Measurements from ENCODE around the gene SLC22A14.
"Not testable (repeated sequence)": the region's sequence is repeated elsewhere in the genome, so short reads cannot be mapped to it uniquely, and the experiment has no call there.

SLC22A14 gene

DNA sequence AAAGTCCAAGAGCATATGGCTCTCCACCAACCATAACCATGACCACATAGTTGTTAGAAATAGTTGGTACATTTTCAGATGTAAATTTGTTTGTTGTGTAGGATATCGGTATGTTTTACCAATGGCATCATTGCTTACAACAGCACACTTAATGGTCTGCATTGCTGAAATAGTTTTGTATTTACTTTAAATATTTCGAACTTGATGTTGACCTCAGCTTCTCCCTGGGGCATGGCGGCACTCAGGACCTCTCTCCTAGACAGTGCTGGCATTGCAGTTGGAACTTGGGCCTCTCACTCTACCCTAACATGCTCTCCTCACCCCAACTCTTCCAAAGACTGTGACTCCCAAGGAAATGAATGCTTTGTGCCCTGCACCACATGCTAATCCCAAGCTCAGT lies 11.5 kb upstream of the SLC22A14 start:
- no peak for DNase-seq (ENCODE audit: low spot score)

DNA sequence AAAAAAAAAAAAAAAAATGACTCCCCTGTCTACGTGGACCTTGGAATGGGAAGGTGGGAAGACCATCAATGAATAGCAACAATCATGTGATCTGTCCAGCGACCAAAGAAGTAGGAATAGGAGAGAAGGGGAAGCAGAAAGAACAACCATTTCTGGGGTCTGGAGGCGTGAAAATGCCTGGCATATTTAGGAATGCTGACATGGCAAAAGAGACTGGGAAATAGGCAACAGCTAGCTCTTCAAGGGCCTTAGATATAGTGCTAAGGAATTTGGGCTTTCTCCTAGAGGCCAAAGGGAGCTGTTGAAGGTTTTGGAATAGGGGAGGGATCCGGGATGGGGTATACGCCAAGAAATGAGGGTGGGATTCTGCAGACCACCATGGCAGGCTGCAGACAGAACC lies 10.5 kb upstream of the SLC22A14 start:
- DNase-seq (ENCODE audit: low spot score), result no peak

DNA sequence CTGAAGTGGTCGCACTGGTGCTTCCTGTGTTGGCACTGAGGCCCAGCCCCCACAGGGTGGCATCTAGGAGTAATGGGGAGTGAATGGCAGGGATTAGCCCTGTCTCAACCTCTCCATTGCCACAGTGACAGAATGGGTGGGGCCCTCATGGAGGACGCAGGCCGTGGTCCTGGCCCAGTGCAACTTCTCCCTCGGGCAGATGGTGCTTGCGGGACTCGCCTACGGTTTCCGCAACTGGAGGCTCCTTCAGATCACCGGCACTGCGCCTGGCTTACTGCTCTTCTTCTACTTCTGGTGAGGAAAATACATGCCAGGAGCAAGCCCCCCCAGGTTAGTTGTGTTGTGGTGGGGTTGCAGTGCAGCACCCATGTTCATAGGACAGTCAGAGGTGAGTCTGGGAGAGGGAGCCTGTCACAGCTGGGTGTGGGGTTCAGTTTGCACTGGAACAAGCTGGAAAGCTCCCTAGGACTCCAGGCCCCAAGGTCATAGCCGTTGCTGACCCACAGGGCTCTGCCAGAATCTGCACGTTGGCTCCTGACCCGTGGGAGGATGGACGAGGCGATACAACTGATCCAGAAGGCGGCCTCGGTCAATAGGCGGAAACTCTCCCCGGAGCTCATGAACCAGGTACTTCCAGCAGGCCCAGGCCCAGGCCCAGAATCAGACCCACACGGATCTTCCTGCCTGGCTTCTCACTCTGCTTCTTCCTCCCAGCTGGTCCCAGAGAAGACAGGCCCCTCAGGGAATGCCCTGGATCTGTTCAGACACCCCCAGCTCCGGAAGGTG lies 7.0 kb upstream of the SLC22A14 start:
- no peak for DNase-seq (ENCODE audit: low spot score)

DNA sequence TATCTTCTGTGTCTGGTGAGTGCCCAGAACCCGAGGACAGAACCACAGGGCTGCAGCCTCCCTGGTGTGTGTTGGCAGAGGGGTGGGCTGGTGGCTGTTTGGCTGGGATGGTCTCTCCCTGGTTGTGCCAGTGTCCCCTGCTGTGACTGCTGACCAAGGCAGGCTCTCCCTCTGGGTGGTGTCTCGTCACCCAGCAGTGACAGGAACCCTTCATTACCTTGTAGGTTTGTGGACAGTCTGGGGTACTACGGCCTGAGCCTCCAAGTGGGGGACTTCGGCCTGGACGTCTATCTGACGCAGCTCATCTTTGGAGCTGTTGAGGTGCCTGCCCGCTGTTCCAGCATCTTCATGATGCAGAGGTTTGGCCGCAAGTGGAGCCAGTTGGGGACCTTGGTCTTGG lies 6.4 kb upstream of the SLC22A14 start:
- DNase-seq (ENCODE audit: low spot score), result no peak

DNA sequence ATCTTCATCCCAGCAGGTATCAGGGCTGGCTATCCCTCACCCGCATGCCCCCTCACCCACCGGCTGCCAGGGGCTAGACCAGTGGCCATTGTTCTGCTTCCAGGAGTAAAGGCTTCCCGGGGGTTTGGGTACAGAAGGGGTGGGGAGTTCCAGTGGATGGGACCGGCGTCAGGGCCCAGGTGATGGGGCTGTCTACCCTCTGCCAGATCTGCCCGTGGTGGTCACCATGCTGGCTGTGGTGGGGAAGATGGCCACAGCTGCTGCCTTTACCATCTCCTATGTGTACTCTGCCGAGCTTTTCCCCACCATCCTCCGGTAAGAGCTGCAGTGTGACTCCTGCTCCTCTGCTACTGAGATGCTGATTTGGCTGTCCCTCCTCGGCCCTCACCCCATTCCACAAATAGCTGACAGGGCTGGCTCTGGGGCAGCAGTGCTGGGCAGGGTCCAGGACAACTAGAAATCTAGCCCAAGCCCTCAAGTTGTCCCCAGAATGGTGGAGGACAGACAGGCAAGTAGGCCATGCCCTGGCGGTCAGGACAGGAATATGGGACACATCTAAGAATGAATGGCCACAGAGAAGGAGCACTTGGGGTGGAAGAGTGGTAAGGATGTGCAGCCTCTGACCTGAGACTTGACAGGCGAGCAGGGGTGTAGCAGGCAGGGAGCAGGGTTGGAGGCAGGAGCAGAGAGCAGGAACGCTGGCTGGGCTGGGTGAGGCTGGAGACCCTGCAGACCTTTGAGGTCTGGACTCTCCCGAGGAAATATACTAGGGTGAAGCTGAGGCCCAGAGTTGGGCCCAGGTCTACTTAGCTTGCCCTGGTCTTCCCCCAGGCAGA lies 5.8 kb upstream of the SLC22A14 start:
- DNase-seq (ENCODE audit: low spot score), result no peak

DNA sequence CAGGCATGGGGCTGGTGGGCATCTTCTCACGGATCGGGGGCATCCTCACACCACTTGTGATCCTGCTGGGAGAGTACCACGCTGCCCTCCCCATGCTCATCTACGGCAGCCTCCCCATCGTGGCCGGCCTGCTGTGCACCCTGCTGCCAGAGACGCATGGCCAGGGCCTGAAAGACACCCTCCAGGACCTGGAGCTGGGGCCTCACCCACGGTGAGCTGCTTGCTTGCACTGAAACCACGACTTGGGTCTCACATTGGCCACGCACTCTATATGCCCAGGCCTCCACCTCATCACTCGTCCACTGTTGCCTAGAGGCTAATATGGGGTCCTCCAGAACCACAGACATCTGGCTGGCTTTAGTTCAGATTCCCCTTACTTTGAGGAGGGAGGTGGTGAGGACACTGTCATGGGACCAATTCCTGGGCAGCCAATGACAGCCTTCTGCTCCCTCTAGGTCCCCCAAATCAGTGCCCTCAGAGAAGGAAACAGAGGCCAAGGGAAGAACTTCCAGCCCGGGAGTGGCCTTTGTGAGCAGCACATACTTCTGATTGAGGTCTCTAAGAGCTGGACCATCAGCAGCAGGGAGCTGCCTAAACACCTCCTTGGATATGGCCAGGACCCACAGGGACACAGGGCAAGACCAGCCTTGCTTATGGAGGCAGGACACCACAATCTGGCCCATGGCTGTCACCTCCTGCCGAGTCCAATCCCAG lies 5.0 kb upstream of the SLC22A14 start:
- DNase-seq (ENCODE audit: low spot score), result no peak

DNA sequence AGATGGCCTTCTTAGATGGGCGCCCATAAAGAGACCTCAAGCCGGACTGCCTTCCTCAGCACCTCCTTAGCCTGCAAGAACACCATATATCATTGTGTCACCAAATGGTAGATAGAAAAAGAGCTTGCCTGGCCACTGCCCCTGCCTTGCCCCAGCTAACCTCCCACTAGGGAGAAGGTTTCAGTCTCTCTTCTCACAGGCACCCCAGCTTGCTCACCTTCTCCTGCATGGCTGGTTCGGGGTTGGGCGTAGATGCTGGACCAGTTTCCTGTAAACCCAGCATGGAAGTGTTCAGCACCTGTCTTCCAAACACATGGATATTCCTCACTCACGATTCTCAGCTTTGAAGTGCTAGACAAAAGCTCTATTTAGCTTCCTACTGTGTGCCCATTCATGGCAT lies 3.3 kb upstream of the SLC22A14 start:
- no peak for DNase-seq (ENCODE audit: low spot score)

DNA sequence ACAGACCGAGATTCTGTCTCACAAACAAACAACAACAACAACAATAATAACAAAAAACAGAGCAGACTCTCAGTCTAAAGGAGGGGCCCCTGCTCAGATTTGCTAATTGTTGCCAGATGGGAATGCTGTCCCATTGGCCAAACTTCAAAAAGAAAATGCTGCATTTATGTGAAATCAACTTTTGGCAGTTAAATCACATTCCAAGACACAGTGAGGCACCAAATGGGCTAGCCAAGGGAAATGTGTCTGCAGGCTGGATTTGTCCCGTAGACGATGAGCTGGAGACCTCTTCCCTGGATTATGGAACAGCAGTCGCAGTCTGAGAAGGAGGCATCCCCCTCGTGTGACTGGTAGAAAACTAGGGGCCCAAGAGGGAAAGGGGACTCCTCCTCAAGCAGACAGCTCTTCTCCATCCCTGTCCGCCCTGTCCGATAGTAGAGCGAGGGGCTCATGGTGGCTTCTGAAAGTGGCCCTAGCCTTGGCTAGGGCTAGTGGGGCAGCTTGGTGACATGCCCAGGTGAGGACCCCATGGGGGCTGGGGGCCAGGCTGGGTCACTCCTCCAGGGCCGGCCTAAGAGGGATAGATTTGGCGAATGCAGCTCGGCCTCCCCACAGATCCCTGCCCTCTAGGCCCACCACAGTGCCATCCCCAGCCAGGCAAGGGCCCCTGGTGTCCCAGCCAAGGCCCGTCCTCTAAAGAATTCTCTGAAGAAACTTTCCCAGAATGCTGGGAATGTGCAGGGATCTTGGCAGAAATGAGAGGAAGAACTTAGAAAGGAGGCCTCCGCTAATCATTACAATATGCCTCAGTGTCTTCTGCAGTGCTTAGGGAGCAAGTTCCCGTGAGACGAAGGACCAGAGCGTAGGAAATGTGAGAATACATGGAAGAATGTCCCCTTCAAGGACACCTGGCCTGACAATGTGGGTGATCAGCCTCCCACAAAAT lies 2.0 kb downstream of the SLC22A14 start:
- no peak for DNase-seq (ENCODE audit: low spot score)

DNA sequence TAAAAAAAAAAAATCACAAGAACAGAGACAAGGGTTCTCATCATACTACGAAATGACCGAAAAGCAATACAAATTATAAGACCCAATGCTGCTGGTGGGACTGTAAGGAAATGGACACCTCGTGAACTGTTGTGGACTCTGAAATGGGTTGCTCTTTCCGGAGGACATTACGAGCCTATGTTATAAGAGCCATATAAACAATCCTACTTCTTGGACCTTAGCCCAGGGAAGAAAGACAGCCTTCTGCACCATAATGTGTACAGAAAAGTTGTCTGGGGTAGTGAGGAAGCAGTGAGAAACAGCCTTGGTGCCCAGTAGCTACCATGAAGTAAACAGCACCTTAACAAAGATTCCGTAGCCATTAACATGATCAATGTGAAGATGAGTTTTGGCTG lies 2.7 kb downstream of the SLC22A14 start:
- no peak for DNase-seq (ENCODE audit: low spot score)

DNA sequence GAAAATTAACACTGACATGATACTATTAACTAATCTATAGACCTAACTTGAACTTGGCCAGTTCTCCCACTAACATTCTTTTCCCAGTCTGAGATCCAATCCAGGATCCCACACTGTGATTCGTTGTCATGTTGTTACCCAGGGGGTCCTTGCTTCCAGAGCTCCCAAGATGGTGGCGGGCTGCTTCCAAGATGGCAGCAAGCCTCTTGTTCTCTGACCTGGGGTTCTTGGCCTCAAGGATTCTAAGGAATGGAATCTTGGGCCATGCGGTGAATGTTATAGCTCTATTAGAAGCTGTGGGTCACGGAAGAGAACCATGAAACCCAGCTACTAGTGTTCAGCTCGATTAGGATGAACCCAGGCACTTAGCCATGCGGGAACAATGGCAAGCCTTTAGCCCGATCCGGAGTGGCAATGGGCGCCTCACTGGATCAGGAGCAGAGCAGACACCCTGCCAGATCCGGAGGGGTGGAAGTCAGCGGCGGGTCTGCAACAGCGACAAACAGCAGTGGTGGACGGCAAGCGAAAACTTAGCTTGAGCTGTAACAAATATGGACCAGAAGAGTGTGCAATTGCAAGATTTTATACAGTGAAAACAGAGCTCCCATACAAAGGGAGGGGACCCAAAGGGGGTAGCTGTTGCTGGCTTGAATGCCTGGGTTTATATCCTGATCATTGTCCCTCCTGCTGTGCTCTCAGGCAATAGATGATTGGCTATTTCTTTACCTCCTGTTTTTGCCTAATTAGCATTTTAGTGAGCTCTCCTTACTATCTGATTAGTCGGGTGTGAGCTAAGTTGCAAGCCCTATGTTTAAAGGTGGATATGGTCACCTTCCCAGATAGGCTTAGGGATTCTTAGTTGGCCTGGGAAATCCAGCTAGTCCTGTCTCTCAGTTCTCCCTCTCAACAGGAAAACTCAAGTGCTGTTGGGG lies 7.5 kb downstream of the SLC22A14 start:
- not testable (repeated sequence) for DNase-seq (ENCODE audit: low spot score)

DNA sequence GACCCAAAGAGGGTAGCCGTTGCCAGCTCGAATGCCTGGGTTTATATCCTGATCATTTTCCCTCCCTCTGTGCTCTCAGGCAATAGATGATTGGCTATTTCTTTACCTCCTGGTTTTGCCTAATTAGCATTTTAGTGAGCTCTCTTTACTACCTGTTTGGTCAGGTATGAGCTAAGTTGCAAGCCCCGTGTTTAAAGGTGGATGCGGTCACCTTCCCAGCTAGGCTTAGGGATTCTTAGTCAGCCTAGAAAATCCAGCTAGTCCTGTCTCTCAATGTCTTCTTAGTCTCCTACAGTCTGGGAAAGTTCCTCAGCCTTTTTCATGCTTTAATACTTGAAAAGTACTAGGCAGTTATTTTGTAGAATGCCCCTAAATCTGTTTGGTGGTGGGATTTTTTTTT lies 15.0 kb downstream of the SLC22A14 start:
- not testable (repeated sequence) for DNase-seq (ENCODE audit: low spot score)

DNA sequence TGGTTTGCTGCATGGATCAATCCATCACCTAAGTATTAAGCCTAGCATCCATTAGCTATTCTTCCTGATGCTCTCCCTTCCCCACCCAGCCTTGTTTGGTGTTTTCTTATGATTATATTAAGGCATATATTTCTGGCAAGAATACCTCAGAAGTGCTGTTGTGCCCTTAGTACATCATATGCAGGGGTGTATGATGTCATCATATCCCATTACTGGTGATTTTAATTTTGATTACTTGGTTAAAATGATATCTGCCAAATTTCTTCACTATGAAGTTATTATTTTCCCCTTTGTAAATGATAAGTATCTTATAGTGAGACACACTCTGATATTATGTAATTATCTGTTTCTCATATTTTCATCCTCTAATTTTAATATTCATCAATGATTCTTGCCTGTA lies 15.4 kb downstream of the SLC22A14 start:
- no peak for DNase-seq (ENCODE audit: low spot score)

DNA sequence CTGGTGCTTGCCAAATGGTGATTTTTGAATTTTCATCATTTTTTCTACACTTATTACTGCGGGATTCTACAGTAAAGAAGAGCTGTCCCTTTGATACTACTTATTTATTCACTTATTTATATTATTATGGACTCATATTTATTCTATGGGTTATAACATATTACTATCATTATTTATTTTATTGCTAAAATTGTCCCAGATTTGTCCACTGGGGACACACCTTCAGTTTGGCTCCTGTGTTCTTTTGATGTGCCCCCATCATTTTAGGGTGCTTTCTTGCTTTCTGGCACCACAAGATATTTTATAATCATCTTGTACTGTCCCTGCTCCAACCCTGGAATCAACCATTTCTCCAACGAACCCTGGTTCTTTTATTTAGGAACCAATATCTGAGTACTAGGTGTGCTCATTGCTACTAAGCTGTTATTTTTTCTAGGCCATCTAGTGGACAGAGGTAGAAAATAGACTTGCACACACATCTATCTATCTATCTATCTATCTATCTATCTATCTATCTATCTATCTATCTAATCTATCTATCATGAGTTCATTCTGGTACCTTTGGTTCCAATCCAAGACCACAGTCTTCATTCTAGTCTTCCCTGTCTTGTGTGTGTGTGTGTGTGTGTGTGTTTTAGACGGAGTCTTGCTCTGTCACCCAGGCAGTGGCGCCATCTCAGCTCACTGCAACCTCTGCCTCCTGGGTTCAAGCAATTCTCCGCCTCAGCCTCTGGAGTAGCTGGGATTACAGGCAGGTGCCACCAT lies 16.0 kb downstream of the SLC22A14 start:
- DNase-seq (ENCODE audit: low spot score), result no peak

DNA sequence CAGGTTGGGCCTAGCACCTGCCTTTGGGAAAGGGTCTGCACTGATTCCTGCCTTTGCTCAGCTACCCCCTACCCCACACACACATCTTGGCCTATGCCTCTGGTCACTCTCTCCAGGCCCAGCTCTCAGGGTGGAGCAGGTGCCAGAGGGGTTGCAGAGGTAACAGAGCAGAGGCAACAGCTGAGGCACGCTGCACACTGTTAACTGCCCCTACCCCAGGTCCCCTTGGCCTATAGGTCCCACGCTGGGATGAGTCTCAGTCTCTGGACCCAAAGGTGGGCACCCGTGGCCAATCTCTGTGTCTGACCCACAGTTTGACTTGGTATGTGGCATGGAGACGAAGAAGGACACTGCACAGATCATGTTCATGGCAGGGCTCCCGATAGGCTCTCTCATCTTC lies 24.8 kb downstream of the SLC22A14 start:
- DNase-seq (ENCODE audit: low spot score), result no peak

DNA sequence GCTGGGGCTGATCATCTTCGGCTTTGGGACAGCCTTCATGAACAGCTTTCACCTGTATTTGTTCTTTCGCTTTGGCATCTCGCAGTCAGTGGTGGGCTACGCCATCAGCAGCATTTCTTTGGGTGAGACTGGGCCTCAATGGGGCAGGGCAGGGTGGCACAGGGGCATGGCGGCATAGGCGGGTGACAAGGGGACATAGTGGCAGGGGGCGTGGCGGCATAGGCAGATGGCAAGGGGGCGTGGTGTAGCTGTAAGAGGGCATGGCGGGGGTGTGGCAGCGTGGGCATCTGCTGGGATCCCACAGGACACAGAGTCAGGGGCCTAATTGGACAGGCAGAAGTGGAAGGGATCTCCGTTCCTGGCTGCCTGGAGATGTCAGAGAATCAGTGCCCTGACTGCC lies 25.5 kb downstream of the SLC22A14 start:
- no peak for DNase-seq (ENCODE audit: low spot score)

DNA sequence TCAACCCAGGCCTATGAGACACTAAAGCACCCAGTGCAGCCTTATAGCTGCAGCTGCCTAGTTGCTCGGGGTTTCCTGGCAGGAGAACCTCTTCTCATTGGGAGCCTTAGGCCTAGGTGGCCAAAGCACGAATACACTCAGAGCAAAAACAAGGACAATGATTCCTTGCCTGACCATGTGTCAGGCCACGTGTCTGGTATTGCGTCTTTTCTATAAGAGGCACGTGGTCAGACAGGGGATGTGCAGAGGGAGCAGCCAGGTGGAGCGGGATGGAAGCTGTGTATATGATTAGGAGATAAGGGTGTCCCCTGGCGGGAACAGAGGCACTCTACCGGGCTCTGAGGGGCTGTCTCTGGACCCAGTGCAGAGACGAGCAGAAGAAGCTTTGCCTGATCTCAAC lies 26.4 kb downstream of the SLC22A14 start:
- DNase-seq (ENCODE audit: low spot score), result no peak

DNA sequence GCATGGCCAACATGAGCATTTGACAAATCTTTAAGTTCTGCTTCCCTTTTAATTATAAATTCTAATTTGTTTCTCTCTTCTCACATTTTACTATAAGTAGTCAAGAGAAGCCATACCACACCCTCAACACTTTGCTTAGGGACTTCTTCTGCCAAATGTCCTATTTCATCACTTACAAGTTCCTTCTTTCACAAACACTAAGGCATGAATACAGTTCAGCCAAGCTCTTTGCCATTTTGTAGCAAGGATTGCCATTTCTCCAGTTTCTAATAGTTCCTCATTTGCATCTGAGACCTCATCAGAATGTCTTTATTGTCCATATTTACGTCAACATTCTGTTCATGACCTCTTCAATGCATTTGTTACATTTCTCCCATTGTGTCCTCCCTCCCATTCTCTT lies 29.4 kb downstream of the SLC22A14 start:
- no peak for DNase-seq (ENCODE audit: low spot score)

DNA sequence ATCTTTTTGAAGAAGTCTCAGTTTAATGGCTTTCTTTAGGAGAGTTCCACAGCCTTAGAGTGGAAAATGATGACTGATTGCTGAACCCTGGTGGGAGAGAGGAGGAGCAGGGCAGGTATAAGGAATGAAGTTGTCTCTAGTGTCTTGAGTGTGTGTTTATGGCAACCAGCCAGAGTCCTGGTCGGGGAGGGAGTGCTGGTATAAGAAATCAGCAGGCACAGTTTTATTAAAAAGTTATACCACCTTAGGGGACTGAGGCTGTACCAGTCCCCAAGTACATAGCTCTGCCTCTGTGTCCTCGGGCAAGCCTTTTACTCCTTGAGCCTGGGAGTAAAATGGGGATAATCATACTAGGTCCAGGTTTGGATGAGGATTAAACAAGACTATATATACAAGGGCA lies 29.8 kb downstream of the SLC22A14 start:
- no peak for DNase-seq (ENCODE audit: low spot score)

DNA sequence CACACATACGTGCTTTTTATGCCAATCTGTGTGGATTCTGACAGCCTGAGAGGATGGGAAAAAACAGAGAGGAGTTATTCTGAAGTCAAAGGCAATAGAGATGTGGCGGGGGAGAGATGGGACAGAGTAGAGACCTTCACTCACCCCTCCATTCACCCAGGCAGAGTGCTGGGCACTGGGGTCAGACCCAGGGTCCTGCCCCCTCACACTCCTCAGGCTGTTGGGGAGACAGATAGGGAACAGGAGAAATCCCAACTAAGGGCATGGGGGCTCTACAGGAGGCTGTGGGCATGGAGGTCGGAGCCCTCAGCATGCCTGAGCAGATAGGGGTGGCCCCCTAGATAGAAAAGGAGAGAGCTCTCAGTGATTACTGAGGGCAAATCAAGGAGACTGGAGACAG lies 30.3 kb downstream of the SLC22A14 start:
- no peak for DNase-seq (ENCODE audit: low spot score)

DNA sequence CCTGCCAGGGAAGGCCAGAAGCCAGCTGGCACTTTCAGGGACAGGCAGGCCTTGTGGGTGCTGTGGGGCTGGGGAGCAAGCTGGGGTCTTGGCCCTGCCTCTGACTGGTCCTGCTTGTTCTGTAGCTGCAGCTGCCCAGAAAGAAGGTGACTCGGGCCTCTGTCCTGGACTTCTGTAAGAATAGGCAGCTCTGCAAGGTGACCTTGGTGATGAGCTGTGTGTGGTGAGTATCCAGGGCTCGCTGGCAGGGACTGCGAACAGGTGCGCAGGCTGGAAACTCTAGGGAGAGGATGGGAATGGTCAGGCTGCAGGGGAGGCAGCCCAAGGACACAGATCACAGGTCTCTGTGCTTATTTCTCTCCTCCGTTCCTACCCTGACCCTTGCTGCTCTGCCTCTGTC lies 31.2 kb downstream of the SLC22A14 start:
- no peak for DNase-seq (ENCODE audit: low spot score)
